GM18499 (cell line): ENCODE measurements around the gene CMTM5.
"Not testable (repeated sequence)": the region's sequence is repeated elsewhere in the genome, so short reads cannot be mapped to it uniquely, and the experiment has no call there.

Experiments
- ATAC-seq: cut with Tn5 transposase; IDR thresholded peaks from one replicate; pipeline ENCODE4 v1.9.1; 2021; ENCODE audit warnings: moderate number of reproducible peaks; ENCODE audit not compliant: insufficient read depth, unreplicated experiment

CMTM5 gene

GRCh38 chr14:23377573-23378563, 1.0 kb downstream of the CMTM5 start:
- ATAC-seq, result no peak

- no peak for ATAC-seq
Observed at GRCh38 chr14:23378612-23379220, 1.9 kb downstream of the CMTM5 start.

- ATAC-seq, result no peak
Observed at GRCh38 chr14:23379366-23380196, 2.7 kb downstream of the CMTM5 start.

- ATAC-seq, result no peak
Observed at GRCh38 chr14:23380197-23380914, 3.5 kb downstream of the CMTM5 start.

GRCh38 chr14:23380976-23381375, 4.1 kb downstream of the CMTM5 start:
- ATAC-seq, result no peak

GRCh38 chr14:23381871-23382270, 5.0 kb downstream of the CMTM5 start:
- ATAC-seq, result no peak

GRCh38 chr14:23382276-23382675, 5.4 kb downstream of the CMTM5 start:
- ATAC-seq, result no peak

GRCh38 chr14:23382731-23383440, 6.0 kb downstream of the CMTM5 start:
- no peak for ATAC-seq

GRCh38 chr14:23384364-23385080, 7.7 kb downstream of the CMTM5 start:
- ATAC-seq, result no peak

- no peak for ATAC-seq
Observed at GRCh38 chr14:23385244-23385641, 8.4 kb downstream of the CMTM5 start.

- ATAC-seq, result no peak
Observed at GRCh38 chr14:23385642-23386265, 8.9 kb downstream of the CMTM5 start.

GRCh38 chr14:23386266-23386657, 9.4 kb downstream of the CMTM5 start:
- not testable (repeated sequence) for ATAC-seq

- ATAC-seq, result no peak
Observed at GRCh38 chr14:23386999-23387398, 10.2 kb downstream of the CMTM5 start.

GRCh38 chr14:23387916-23388882, 11.4 kb downstream of the CMTM5 start:
- no peak for ATAC-seq

- no peak for ATAC-seq
Observed at GRCh38 chr14:23388996-23389395, 12.2 kb downstream of the CMTM5 start.

GRCh38 chr14:23389396-23389795, 12.6 kb downstream of the CMTM5 start:
- ATAC-seq, result no peak

GRCh38 chr14:23389871-23390270, 13.0 kb downstream of the CMTM5 start:
- ATAC-seq, result not testable (repeated sequence)
